ENCODE data around the gene CMTM7. TPM values are rescaled to one million over a fixed set of nuclear protein-coding genes. Genes with fewer than 3 reads are reported as not detected.

CMTM7 gene
- total and polyA plus RNA-seq, 2 experiments from 2014 or later, result 32.2 to 93.6 TPM

DNA sequence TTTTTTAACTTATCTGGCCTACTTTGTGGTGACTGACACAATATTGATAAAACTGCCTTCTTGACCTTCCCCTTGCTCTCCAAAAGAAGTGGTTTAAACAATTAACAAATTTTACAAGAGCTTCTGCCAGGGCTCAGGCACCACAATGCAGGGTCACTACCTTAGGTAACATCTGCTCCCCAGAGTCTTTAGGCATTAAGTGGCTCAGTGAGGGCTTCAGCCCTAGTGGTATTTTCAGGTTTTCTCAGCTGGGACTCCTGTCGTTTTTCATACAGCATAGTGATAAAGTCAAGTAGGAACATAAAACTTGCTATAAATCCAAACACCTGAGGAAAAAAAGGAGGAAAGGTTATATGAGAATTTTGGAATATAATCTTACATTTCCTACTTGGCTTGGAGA is 92.1 kb downstream of the CMTM7 start:
- H3K27me3 ChIP-seq (ENCODE audit: insufficient read depth), result no peaks in the 10 kb centered on the region
- H3K27ac ChIP-seq (ENCODE audit: low read depth), result no peak overlapping the region
- Mint-ChIP-seq H3K4me1 (no peaks in the 10 kb centered on the region), H3K36me3 (ENCODE audit: low read depth) (peaks cover 15% of the 10 kb centered on the region), H3K27me3 (ENCODE audit: insufficient read depth, low read depth, poor library complexity) (peaks cover 3% of the 10 kb centered on the region), H3K4me3 (no peak overlapping the region), H3K9me3 (no peaks in the 10 kb centered on the region), H3K27ac (no peak overlapping the region)
- H3K4me3 ChIP-seq, result no peak overlapping the region
- peaks cover 14% of the 10 kb centered on the region for H4K20me1 ChIP-seq (replicated peaks; ENCODE audit: insufficient read depth)
- H3K4me1 ChIP-seq (ENCODE audit: insufficient read depth), result no peaks in the 10 kb centered on the region
- no peaks in the 10 kb centered on the region for H3F3A ChIP-seq (replicated peaks; ENCODE audit: low read depth)
- H2AFZ ChIP-seq, result no peak overlapping the region
- peak; percentile 21 for DNase-seq (ENCODE audit: low spot score)
- H3K4me2 ChIP-seq, result no peak overlapping the region
- ATAC-seq, result peak; percentile 31; the same call in 1 of the 3 replicates
- TF ChIP-seq ETS1 (IDR thresholded peaks at IDR 0.05) (no peak), JUNB (IDR thresholded peaks at IDR 0.05; ENCODE audit: unreplicated experiment) (no peak), POLR2AphosphoS5 (IDR thresholded peaks at IDR 0.05; ENCODE audit: low read depth) (no peak), STAT1 (IDR thresholded peaks at IDR 0.05; ENCODE audit: unreplicated experiment) (no peak), NANOG (IDR thresholded peaks at IDR 0.05; ENCODE audit: borderline replicate concordance) (no peak), ZNF331 (CRISPR knock-in tag; IDR thresholded peaks at IDR 0.05; ENCODE audit: low read depth) (no peak), ZNF462 (CRISPR knock-in tag; IDR thresholded peaks at IDR 0.05) (no peak), CREB1 (CRISPR knock-in tag; IDR thresholded peaks at IDR 0.05; ENCODE audit: low read depth) (no peak)
- TF ChIP-seq, protein P1, sequence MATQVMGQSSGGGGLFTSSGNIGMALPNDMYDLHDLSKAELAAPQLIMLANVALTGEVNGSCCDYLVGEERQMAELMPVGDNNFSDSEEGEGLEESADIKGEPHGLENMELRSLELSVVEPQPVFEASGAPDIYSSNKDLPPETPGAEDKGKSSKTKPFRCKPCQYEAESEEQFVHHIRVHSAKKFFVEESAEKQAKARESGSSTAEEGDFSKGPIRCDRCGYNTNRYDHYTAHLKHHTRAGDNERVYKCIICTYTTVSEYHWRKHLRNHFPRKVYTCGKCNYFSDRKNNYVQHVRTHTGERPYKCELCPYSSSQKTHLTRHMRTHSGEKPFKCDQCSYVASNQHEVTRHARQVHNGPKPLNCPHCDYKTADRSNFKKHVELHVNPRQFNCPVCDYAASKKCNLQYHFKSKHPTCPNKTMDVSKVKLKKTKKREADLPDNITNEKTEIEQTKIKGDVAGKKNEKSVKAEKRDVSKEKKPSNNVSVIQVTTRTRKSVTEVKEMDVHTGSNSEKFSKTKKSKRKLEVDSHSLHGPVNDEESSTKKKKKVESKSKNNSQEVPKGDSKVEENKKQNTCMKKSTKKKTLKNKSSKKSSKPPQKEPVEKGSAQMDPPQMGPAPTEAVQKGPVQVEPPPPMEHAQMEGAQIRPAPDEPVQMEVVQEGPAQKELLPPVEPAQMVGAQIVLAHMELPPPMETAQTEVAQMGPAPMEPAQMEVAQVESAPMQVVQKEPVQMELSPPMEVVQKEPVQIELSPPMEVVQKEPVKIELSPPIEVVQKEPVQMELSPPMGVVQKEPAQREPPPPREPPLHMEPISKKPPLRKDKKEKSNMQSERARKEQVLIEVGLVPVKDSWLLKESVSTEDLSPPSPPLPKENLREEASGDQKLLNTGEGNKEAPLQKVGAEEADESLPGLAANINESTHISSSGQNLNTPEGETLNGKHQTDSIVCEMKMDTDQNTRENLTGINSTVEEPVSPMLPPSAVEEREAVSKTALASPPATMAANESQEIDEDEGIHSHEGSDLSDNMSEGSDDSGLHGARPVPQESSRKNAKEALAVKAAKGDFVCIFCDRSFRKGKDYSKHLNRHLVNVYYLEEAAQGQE (IDR thresholded peaks at IDR 0.05; ENCODE audit: unreplicated experiment), result no peak
- no peaks in the 10 kb centered on the region for H3K9me2 ChIP-seq (ENCODE audit: insufficient read depth)
- H3K36me3 ChIP-seq (ENCODE audit: insufficient read depth), result no peaks in the 10 kb centered on the region; the same call in 1 of the 2 replicates
- H3K79me2 ChIP-seq (replicated peaks; ENCODE audit: insufficient read depth), result no peaks in the 10 kb centered on the region
